Measurements from ENCODE around the gene ARVCF. TPM values are rescaled to one million over a fixed set of nuclear protein-coding genes. Genes with fewer than 3 reads are reported as not detected.

ARVCF gene
- total and polyA plus RNA-seq, 2 experiments from 2014 or later = 40.3 to 55.5 TPM

- Histone ChIP-seq H3K9me3 (ENCODE audit: low read depth) (no peaks in the 10 kb centered on the region), H3K4me1 (ENCODE audit: low read depth) (no peaks in the 10 kb centered on the region), H3K4me3 (no peak overlapping the region), H3K27me3 (no peaks in the 10 kb centered on the region), H3K36me3 (no peaks in the 10 kb centered on the region), H3K27ac (no peak overlapping the region)
- DNase-seq (ENCODE audit: low read depth in 1 of 2, low spot score in 1 of 2) = no peak
- no peak for TF ChIP-seq CTCF (IDR thresholded peaks at IDR 0.05; ENCODE audit: low read depth, low read length)
These were observed 43.7 kb downstream of the ARVCF start for GRCh38 chr22:19972652-19973550.

GRCh38 chr22:19972251-19972650, 44.4 kb downstream of the ARVCF start:
- H3K27me3 ChIP-seq = no peaks in the 10 kb centered on the region
- no peak for DNase-seq (ENCODE audit: low read depth in 1 of 2, low spot score in 1 of 2)
- H3K9me3 ChIP-seq (ENCODE audit: low read depth) = no peaks in the 10 kb centered on the region
- H3K4me3 ChIP-seq = no peak overlapping the region
- no peaks in the 10 kb centered on the region for H3K36me3 ChIP-seq
- TF ChIP-seq CTCF (IDR thresholded peaks at IDR 0.05; ENCODE audit: low read depth, low read length) = no peak
- no peaks in the 10 kb centered on the region for H3K4me1 ChIP-seq (ENCODE audit: low read depth)
- H3K27ac ChIP-seq = no peak overlapping the region

GRCh38 chr22:19971276-19972124, 45.1 kb downstream of the ARVCF start:
- no peak for DNase-seq (ENCODE audit: low read depth in 1 of 2, low spot score in 1 of 2)
- Histone ChIP-seq H3K9me3 (ENCODE audit: low read depth) (no peaks in the 10 kb centered on the region), H3K36me3 (no peaks in the 10 kb centered on the region), H3K27ac (no peak overlapping the region), H3K27me3 (no peaks in the 10 kb centered on the region), H3K4me3 (no peak overlapping the region), H3K4me1 (ENCODE audit: low read depth) (no peaks in the 10 kb centered on the region)
- TF ChIP-seq CTCF (IDR thresholded peaks at IDR 0.05; ENCODE audit: low read depth, low read length) = no peak

- H3K4me1 ChIP-seq (ENCODE audit: low read depth) = no peaks in the 10 kb centered on the region
- peak; percentile 72 to 75 for DNase-seq (ENCODE audit: low read depth in 1 of 2, low spot score in 1 of 2)
These were observed 45.9 kb downstream of the ARVCF start for GRCh38 chr22:19970479-19971275.

More at GRCh38 chr22:19970479-19971275, 45.9 kb downstream of the ARVCF start:
- Histone ChIP-seq H3K27me3 (no peaks in the 10 kb centered on the region), H3K36me3 (no peaks in the 10 kb centered on the region), H3K9me3 (ENCODE audit: low read depth) (no peaks in the 10 kb centered on the region), H3K27ac (no peak overlapping the region), H3K4me3 (no peak overlapping the region)
- peak; percentile 88 for TF ChIP-seq CTCF (IDR thresholded peaks at IDR 0.05; ENCODE audit: low read depth, low read length)
